Astrocyte of the cerebellum (primary cell): ENCODE results near the gene RPS27L.

ENCODE experiments used
- DNase-seq: peaks from one replicate; pipeline ENCODE4 v3.0.0-alpha.2; 2011; ENCODE audit warnings: low read depth
- H3K4me3 ChIP-seq: 2 replicates; pipeline ENCODE4 v1.5.1; 2011; ENCODE audit warnings: mild to moderate bottlenecking, low read depth, low read length, moderate library complexity
- in situ Hi-C: cut with HindIII; loops from 2 replicates; pipeline ENCODE4 v1.10.0; 2017; ENCODE audit warnings: low sequenced_read_pairs
- TF ChIP-seq, protein P1 (sequence below): IDR thresholded peaks from 2 replicates; pipeline ENCODE4 v1.5.1; 2012; ENCODE audit warnings: low read length, low read depth, moderate library complexity, mild to moderate bottlenecking; ENCODE audit errors: missing control alignments

Gene RPS27L

DNA sequence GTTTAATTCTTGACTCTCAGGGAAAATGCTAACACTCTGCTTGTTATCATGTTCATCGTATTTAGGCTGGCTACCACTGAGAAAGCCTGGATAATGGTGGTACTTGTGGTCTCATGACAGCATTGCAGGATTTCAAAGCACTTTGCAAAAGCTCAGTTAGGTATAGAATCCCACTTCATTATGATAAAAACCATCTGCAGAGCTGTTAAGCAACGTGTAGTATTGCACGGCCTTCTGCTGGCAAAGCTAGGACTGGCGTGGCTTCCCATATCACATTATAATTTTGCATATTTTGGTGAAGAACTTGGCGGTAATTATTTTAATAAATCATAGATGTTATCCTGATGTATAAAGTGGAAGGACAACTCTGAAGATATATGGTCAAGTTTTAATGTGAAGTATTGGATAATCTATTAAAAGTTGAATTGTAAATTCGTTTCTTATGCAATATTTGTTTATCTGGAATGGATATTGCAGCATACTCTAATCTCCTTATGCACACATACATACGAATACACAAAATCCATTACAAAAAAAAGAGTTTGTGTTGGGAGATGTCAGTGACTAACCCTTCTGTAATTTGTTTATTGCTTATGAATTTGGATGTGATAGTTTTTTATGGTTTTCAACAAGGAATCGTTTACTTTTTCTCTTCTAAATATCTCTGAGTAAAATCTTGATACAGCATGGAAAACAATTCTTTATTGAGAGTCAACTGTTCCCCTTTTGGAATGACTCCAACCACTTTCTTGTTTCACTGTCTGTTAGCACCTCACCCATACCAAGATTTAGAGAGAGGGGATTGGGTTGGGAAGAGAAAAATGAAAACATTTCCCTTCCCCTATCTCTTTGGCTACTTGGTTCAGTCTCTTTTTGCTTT lies 41.3 kb upstream of the RPS27L start:
- no peak for DNase-seq
- in situ Hi-C loops = no loop called here

GRCh38 chr15:63197626-63198025 lies 40.3 kb upstream of the RPS27L start:
- in situ Hi-C loops = no loop called here
- H3K4me3 ChIP-seq = no peak overlapping the region
- TF ChIP-seq, protein P1, sequence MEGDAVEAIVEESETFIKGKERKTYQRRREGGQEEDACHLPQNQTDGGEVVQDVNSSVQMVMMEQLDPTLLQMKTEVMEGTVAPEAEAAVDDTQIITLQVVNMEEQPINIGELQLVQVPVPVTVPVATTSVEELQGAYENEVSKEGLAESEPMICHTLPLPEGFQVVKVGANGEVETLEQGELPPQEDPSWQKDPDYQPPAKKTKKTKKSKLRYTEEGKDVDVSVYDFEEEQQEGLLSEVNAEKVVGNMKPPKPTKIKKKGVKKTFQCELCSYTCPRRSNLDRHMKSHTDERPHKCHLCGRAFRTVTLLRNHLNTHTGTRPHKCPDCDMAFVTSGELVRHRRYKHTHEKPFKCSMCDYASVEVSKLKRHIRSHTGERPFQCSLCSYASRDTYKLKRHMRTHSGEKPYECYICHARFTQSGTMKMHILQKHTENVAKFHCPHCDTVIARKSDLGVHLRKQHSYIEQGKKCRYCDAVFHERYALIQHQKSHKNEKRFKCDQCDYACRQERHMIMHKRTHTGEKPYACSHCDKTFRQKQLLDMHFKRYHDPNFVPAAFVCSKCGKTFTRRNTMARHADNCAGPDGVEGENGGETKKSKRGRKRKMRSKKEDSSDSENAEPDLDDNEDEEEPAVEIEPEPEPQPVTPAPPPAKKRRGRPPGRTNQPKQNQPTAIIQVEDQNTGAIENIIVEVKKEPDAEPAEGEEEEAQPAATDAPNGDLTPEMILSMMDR = no peak
- no peak for DNase-seq

More for the DNA sequence above, 41.3 kb upstream of the RPS27L start:
- H3K4me3 ChIP-seq = no peak overlapping the region
- TF ChIP-seq, protein P1 = no peak

GRCh38 chr15:63196842-63197241 lies 39.6 kb upstream of the RPS27L start:
- TF ChIP-seq, protein P1 = no peak
- no peak for DNase-seq
- in situ Hi-C loops = no loop called here
- H3K4me3 ChIP-seq = no peak overlapping the region

- H3K4me3 ChIP-seq = no peak overlapping the region
- DNase-seq = no peak
- TF ChIP-seq, protein P1 = no peak
- in situ Hi-C loops = no loop called here
Observed at GRCh38 chr15:63195569-63196015, 38.3 kb upstream of the RPS27L start.

DNA sequence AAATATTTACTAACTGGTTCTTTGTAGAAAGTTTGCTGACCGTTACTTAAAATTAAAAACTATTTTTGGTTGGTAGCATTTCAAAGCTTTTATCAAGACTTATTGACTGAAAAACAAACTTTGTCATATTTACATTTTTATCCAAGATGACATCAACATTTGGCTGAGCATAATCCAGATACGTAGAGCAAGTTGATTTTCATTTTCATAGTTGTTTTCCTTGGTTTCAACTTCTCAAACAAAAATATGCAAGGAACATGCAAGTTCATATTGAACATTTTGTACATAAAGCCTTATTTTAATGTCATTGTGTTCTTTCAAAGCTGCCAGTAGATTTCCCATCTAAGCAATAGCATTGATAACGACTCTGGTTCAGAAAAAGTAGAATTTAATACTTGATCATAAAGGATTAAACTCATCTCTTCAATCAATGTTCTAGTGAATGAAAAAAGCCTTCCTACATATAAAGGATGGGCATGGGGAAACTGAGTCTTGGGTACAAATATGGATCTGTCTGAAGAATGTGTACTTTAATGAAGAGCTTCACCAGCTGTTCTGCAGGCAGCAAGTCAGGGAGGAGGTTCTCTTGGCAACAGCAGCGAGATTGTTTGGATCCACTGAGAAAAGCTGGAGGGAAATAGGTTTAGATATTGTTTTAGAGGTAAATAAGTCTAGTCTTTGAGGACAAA lies 37.7 kb upstream of the RPS27L start:
- TF ChIP-seq, protein P1 = no peak
- in situ Hi-C loops = no loop called here
- H3K4me3 ChIP-seq = no peak overlapping the region
- DNase-seq = no peak

- DNase-seq = no peak
- TF ChIP-seq, protein P1 = no peak
- no peak overlapping the region for H3K4me3 ChIP-seq
- in situ Hi-C loops = no loop called here
Observed at GRCh38 chr15:63194302-63194701, 37.0 kb upstream of the RPS27L start.
